ENCODE data around the gene EEF1G. TPM values are rescaled to one million over a fixed set of nuclear protein-coding genes. Genes with fewer than 3 reads are reported as not detected.
A peak's percentile ranks its signal among the peaks of the same experiment; 100 is the strongest.

EEF1G gene
- total RNA-seq, 1 experiment from 2014 or later, result 1,667 TPM

GRCh38 chr11:62605467-62605866 is 31.8 kb upstream of the EEF1G start (continued):
- TF ChIP-seq CDX4 (CRISPR knock-in tag; IDR thresholded peaks at IDR 0.05; ENCODE audit: borderline replicate concordance) (no peak), NFE2L1 (CRISPR knock-in tag; IDR thresholded peaks at IDR 0.05) (no peak), USF1 (CRISPR knock-in tag; IDR thresholded peaks at IDR 0.05) (no peak), TEAD4 (CRISPR knock-in tag; IDR thresholded peaks at IDR 0.05) (no peak), NR2C2 (CRISPR knock-in tag; IDR thresholded peaks at IDR 0.05) (no peak), ZSCAN18 (CRISPR knock-in tag; IDR thresholded peaks at IDR 0.05) (no peak)

- Mint-ChIP-seq H3K27me3 (ENCODE audit: low read depth) (peaks cover 26% of the 10 kb centered on the region), H3K9me3 (no peaks in the 10 kb centered on the region), H3K36me3 (peaks cover 12% of the 10 kb centered on the region), H3K4me3 (peak overlapping the region; percentile 12; the same call in 1 of the 2 replicates), H3K27ac (no peak overlapping the region), H3K4me1 (peaks cover 51% of the 10 kb centered on the region)
- POLR2A ChIA-PET, result interaction anchor here (1.8 to 2.2 kb wide), 2 partner anchors 13 to 17 kb away, joined by 8 to 9 read pairs; partner anchors contain the start of genes B3GAT3 and TUT1
- no peak for ATAC-seq
- CTCF ChIA-PET, result interaction anchor here (0.8 to 8.9 kb wide), 6 partner anchors 12 to 210 kb away, joined by 3 to 74 read pairs (median 3); partner anchors contain the start of genes TMEM179B, TUT1 and UQCC3
- peak; percentile 30 for DNase-seq (ENCODE audit: low spot score)
- no peak for TF ChIP-seq FOXP4 (CRISPR knock-in tag; IDR thresholded peaks at IDR 0.05)
- no peak for TF ChIP-seq USF1 (CRISPR knock-in tag; IDR thresholded peaks at IDR 0.05)
- TF ChIP-seq CREM (CRISPR knock-in tag; IDR thresholded peaks at IDR 0.05), result no peak
- TF ChIP-seq CBFB (CRISPR knock-in tag; IDR thresholded peaks at IDR 0.05; ENCODE audit: low read depth), result no peak
- TF ChIP-seq PRDM15 (CRISPR knock-in tag; IDR thresholded peaks at IDR 0.05), result no peak
- no peak for TF ChIP-seq SP1 (CRISPR knock-in tag; conservative IDR thresholded peaks at IDR 0.05)
- TF ChIP-seq IRF2 (CRISPR knock-in tag; IDR thresholded peaks at IDR 0.05; ENCODE audit: borderline replicate concordance, low read depth), result no peak
- no peak for TF ChIP-seq GABPB1 (CRISPR knock-in tag; IDR thresholded peaks at IDR 0.05)
- no peak for TF ChIP-seq AFF4 (CRISPR knock-in tag; IDR thresholded peaks at IDR 0.05; ENCODE audit: borderline replicate concordance)
- no peak for TF ChIP-seq IRF1 (CRISPR knock-in tag; IDR thresholded peaks at IDR 0.05)
- no peak for TF ChIP-seq ATF1 (CRISPR knock-in tag; IDR thresholded peaks at IDR 0.05)
Measured at GRCh38 chr11:62604460-62605120, 30.9 kb upstream of the EEF1G start.

Data from WTC11 (cell line).